GM21717 (cell line): Measurements from ENCODE around the gene PRPF4.
"Not testable (repeated sequence)": the region's sequence is repeated elsewhere in the genome, so short reads cannot be mapped to it uniquely, and the experiment has no call there.

ENCODE experiments used
- ATAC-seq: cut with Tn5 transposase; IDR thresholded peaks from one replicate; pipeline ENCODE4 v1.9.1; 2021; ENCODE audit warnings: mild to moderate bottlenecking, moderate library complexity; ENCODE audit not compliant: unreplicated experiment

Gene PRPF4

GRCh38 chr9:113267911-113268566 is 7.4 kb upstream of the PRPF4 start:
- no peak for ATAC-seq

- ATAC-seq: no peak
Observed at GRCh38 chr9:113269355-113269754, 6.1 kb upstream of the PRPF4 start.

- ATAC-seq: no peak
Observed at GRCh38 chr9:113269871-113270270, 5.6 kb upstream of the PRPF4 start.

GRCh38 chr9:113274474-113275156 is 843 bp upstream of the PRPF4 start:
- ATAC-seq: peak; percentile 9

GRCh38 chr9:113278840-113279239 is 3.4 kb downstream of the PRPF4 start:
- ATAC-seq: no peak

- ATAC-seq: no peak
Observed at GRCh38 chr9:113281356-113281755, 5.9 kb downstream of the PRPF4 start.

GRCh38 chr9:113289091-113289490 is 13.6 kb downstream of the PRPF4 start:
- no peak for ATAC-seq

GRCh38 chr9:113290052-113290607 is 14.7 kb downstream of the PRPF4 start:
- no peak for ATAC-seq

GRCh38 chr9:113293285-113293878 is 17.9 kb downstream of the PRPF4 start:
- no peak for ATAC-seq

- not testable (repeated sequence) for ATAC-seq
Observed at GRCh38 chr9:113296247-113296646, 20.8 kb downstream of the PRPF4 start.

- no peak for ATAC-seq
Observed at GRCh38 chr9:113296796-113297558, 21.5 kb downstream of the PRPF4 start.

- no peak for ATAC-seq
Observed at GRCh38 chr9:113298311-113298710, 22.9 kb downstream of the PRPF4 start.

- ATAC-seq: no peak
Observed at GRCh38 chr9:113298924-113299770, 23.7 kb downstream of the PRPF4 start.

- no peak for ATAC-seq
Observed at GRCh38 chr9:113299800-113300292, 24.4 kb downstream of the PRPF4 start.

- ATAC-seq: no peak
Observed at GRCh38 chr9:113301548-113301947, 26.1 kb downstream of the PRPF4 start.

- no peak for ATAC-seq
Observed at GRCh38 chr9:113302792-113303418, 27.4 kb downstream of the PRPF4 start, which contains the start of gene RNF183. RNF183 (minus strand) TSS chr9:113303376; CDS start chr9:113298184, 5,192 bp downstream.

- no peak for ATAC-seq
Observed at GRCh38 chr9:113306566-113306965, 31.1 kb downstream of the PRPF4 start.

- no peak for ATAC-seq
Observed at GRCh38 chr9:113307396-113307975, 32.0 kb downstream of the PRPF4 start.

- ATAC-seq: no peak
Observed at GRCh38 chr9:113309204-113309813, 33.9 kb downstream of the PRPF4 start.
